PFSK-1 (cell line): ENCODE data around the gene CPXM1.

Source experiments
- FOXP2 ChIP-seq: optimal IDR thresholded peaks from 2 replicates; pipeline ENCODE3; 2011; ENCODE audit warnings: borderline replicate concordance, control low read depth, inconsistent platforms; ENCODE audit not compliant: insufficient read depth; ENCODE audit errors: extremely low read length, extremely low read depth
- POLR2AphosphoS5 ChIP-seq: IDR thresholded peaks from 2 replicates; pipeline ENCODE4 v1.6.1; 2012; ENCODE audit warnings: low read depth, mild to moderate bottlenecking, control low read depth, low read length, moderate library complexity
- REST ChIP-seq, 2 experiments: IDR thresholded peaks; 2 replicates each; pipeline versions ENCODE4 v1.6.1 to v1.8.0; 2011 to 2012; ENCODE audit warnings: low read depth in 2 of 2, low read length in 2 of 2, control low read depth in 1 of 2, inconsistent platforms in 1 of 2, mild to moderate bottlenecking in 1 of 2, moderate library complexity in 1 of 2; ENCODE audit not compliant: insufficient read depth in 1 of 2
- SIN3A ChIP-seq: IDR thresholded peaks from 2 replicates; pipeline ENCODE4 v1.6.1; 2012; ENCODE audit warnings: mild to moderate bottlenecking, low read length, moderate library complexity, borderline replicate concordance; ENCODE audit not compliant: insufficient read depth
- TAF1 ChIP-seq: IDR thresholded peaks from 2 replicates; pipeline ENCODE4 v1.6.1; 2012; ENCODE audit warnings: low read length, control low read depth, borderline replicate concordance; ENCODE audit not compliant: insufficient read depth

The CPXM1 gene

DNA sequence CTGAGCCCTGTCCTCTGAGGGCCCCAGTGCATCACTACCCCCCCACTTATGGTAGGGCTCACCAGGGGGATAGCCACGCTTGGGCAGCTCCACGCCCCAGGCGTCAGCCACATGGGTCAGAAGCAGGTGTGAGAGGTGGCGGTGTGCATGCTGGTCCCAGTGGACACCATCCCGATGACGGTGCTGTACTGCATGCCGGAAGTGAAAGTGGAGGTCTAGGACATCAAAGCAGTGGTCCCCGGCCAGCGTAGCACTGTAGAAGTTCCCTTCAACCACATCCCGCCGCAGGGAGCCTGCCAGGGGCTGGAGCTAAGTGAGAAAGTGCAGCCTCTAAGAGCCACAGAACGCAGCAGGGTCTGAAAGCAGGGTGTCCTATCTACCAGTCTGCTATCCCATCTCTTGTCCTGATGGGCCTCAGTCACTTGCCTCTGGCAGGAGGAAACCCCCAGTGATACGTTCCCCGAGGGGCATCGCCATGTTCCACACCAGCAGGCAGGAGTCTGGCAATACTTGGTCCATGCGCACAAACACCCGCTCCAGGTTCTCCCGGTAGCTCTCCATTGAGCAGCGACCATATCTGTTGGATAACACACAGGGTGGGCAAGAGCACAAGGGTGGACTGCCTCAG lies 37.9 kb upstream of the CPXM1 start:
- TF ChIP-seq POLR2AphosphoS5 (no peak), SIN3A (no peak), REST (IDR thresholded peaks at IDR 0.05; ENCODE audit: insufficient read depth in 1 of 2, low read depth in 2 of 2, low read length in 2 of 2) (no peak), FOXP2 (no peak), TAF1 (no peak)

GRCh38 chr20:2837221-2837960 lies 37.0 kb upstream of the CPXM1 start:
- TF ChIP-seq POLR2AphosphoS5 (no peak), SIN3A (no peak)

GRCh38 chr20:2836035-2836434 lies 35.6 kb upstream of the CPXM1 start:
- no peak for TF ChIP-seq SIN3A
- TF ChIP-seq TAF1, result no peak
- TF ChIP-seq POLR2AphosphoS5, result no peak
- TF ChIP-seq FOXP2, result no peak
- TF ChIP-seq REST (IDR thresholded peaks at IDR 0.05; ENCODE audit: insufficient read depth in 1 of 2, low read depth in 2 of 2, low read length in 2 of 2), result no peak

GRCh38 chr20:2835331-2835796 lies 34.9 kb upstream of the CPXM1 start:
- no peak for TF ChIP-seq SIN3A

DNA sequence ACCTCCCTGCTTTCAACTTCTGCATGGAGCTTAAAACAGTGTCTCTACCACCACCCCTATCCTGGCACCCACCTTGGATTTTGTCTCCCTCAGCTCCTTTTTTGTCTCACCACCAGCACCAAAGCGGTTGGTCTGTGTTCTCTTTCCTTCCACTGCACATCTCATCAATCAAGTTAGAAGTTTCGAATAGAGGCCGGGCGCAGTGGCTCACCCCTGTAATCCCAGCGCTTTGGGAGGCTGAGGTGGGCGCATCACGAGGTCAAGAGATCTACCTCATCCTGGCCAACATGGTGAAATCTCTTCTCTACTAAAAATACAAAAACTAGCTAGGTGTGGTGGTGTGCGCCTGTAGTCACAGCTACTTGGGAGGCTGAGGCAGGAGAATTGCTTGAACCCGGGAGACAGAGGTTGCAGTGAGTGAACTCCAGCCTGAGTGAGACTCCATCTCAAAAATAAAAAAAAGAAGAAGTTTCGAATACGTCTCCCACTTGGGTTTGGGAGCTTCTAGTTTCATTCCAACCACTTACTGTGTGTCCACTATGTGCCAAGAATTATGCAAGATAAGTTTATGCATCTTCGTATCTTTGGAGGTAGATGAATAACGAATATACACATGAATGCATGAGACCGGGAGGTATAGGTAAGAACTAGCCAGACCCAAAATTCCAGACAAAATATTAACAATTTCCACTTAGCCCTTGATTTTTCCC lies 34.1 kb upstream of the CPXM1 start:
- no peak for TF ChIP-seq POLR2AphosphoS5
- no peak for TF ChIP-seq TAF1
- no peak for TF ChIP-seq SIN3A
- TF ChIP-seq REST (IDR thresholded peaks at IDR 0.05; ENCODE audit: insufficient read depth in 1 of 2, low read depth in 2 of 2, low read length in 2 of 2), result no peak
- TF ChIP-seq FOXP2, result no peak

DNA sequence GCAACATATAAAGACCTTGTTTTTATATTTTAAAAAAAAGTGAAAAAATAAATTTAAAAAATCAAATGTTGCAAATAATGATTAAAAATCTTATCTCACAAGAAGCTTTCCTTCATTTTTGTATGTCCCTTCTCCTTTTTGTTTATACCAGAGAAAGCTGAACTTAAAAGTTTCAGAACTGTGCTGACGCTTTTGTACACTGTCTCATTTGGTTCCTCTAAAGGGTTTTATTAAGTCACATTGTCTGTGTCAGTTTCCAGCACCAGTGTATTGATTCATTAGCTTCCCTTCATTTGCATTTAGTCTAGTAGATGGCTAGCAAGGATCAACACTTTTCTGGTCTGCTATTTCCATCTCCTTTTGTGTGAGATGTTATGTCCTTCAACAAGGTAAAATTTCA lies 33.3 kb upstream of the CPXM1 start:
- no peak for TF ChIP-seq REST (IDR thresholded peaks at IDR 0.05; ENCODE audit: insufficient read depth in 1 of 2, low read depth in 2 of 2, low read length in 2 of 2)
- TF ChIP-seq TAF1, result no peak
- no peak for TF ChIP-seq FOXP2
- no peak for TF ChIP-seq SIN3A
- no peak for TF ChIP-seq POLR2AphosphoS5
